Muscle layer of colon (tissue), 2 donors: Measurements from ENCODE around the gene ARL6IP4.
A peak's percentile ranks its signal among the peaks of the same experiment; 100 is the strongest.

Experiments
- H3K27ac ChIP-seq: one replicate; pipeline ENCODE4 v1.7.0; 2013; ENCODE audit warnings: low read depth, mild to moderate bottlenecking, low read length, moderate library complexity
- H3K27me3 ChIP-seq, 2 donors: one replicate each; pipeline ENCODE4 v1.7.0; 2013; ENCODE audit warnings: low read length in 2 of 2, mild to moderate bottlenecking in 2 of 2; ENCODE audit not compliant: insufficient read depth in 2 of 2, control insufficient read depth in 1 of 2
- H3K36me3 ChIP-seq: one replicate; pipeline ENCODE4 v1.7.0; 2013; ENCODE audit warnings: mild to moderate bottlenecking, low read length; ENCODE audit not compliant: insufficient read depth
- H3K4me1 ChIP-seq: one replicate; pipeline ENCODE4 v1.7.0; 2013; ENCODE audit warnings: mild to moderate bottlenecking, low read length; ENCODE audit not compliant: insufficient read depth
- H3K4me3 ChIP-seq, 2 donors: one replicate each; pipeline ENCODE4 v1.7.0; 2013; ENCODE audit warnings: low read length in 2 of 2, low read depth in 1 of 2, mild to moderate bottlenecking in 1 of 2, moderate library complexity in 1 of 2
- H3K9ac ChIP-seq: one replicate; pipeline ENCODE4 v1.7.0; 2013; ENCODE audit warnings: low read length
- H3K9me3 ChIP-seq: one replicate; pipeline ENCODE4 v1.7.0; 2013; ENCODE audit warnings: mild to moderate bottlenecking, low read length
- donor health status: abdominal sarcoma.
- donor health status: Adenocarcinoma of cecum.

Gene ARL6IP4

GRCh38 chr12:122982477-122982815 lies 2.0 kb downstream of the ARL6IP4 start:
- H3K27me3 ChIP-seq: no peaks in the 10 kb centered on the region
- H3K4me1 ChIP-seq: peaks cover 61% of the 10 kb centered on the region
- H3K9ac ChIP-seq: no peak overlapping the region
- H3K4me3 ChIP-seq: peak overlapping the region in 1 of 2 donors; percentile 87
- no peak overlapping the region for H3K27ac ChIP-seq
- no peaks in the 10 kb centered on the region for H3K9me3 ChIP-seq
- H3K36me3 ChIP-seq: peaks cover 8% of the 10 kb centered on the region

- Histone ChIP-seq H3K9me3 (no peaks in the 10 kb centered on the region), H3K36me3 (peaks cover 14% of the 10 kb centered on the region), H3K27ac (no peak overlapping the region), H3K9ac (no peak overlapping the region), H3K4me1 (peaks cover 55% of the 10 kb centered on the region), H3K27me3 (no peaks in the 10 kb centered on the region), H3K4me3 (no peak overlapping the region)
Observed at GRCh38 chr12:122982963-122983788, 2.7 kb downstream of the ARL6IP4 start.

DNA sequence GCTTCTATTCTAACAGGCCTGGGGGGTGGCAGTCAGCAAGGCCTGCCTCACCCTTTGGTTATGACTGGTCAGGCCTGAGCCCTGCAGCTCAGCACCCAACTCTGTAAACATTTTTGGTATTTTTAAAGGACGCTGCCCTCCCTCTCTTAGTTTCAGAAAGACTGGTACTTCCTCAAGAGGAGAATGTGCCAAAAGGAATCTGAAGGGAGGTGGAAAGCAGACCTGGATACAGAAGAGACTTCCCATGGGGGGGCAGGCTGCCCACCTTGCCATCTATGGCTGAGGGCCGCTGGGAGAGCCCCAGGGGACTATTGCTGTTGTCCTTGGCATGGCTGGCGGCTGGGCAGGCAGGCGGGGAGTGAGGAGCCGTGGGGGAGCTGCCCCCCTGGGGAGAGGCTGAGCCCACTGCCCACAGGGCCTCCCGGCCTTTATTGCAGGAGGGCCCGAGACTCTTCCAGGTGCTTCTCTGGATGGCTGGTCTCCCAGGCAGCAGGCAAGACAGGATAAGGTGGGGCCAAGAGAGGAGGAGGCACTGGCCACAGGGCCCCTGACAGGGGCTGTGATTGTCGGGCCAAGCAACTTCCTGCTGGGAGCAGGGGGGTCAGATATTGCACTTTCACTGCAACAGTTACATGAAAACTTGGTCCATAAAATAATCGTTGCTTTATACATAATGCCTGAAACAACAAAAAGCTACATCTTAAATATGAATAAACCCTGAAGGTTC lies 3.5 kb downstream of the ARL6IP4 start:
- H3K36me3 ChIP-seq: peaks cover 21% of the 10 kb centered on the region

GRCh38 chr12:122984612-122985337 lies 4.3 kb downstream of the ARL6IP4 start:
- Histone ChIP-seq H3K9ac (no peak overlapping the region), H3K4me3 (no peak overlapping the region), H3K27ac (no peak overlapping the region), H3K9me3 (no peaks in the 10 kb centered on the region), H3K36me3 (peaks cover 24% of the 10 kb centered on the region), H3K27me3 (no peaks in the 10 kb centered on the region), H3K4me1 (peaks cover 46% of the 10 kb centered on the region)

More for the DNA sequence above, 3.5 kb downstream of the ARL6IP4 start:
- peak overlapping the region; percentile 39 for H3K27ac ChIP-seq
- H3K9me3 ChIP-seq: no peaks in the 10 kb centered on the region
- no peak overlapping the region for H3K9ac ChIP-seq
- peaks cover 54% of the 10 kb centered on the region for H3K4me1 ChIP-seq
- no peaks in the 10 kb centered on the region for H3K27me3 ChIP-seq
- H3K4me3 ChIP-seq: no peak overlapping the region

DNA sequence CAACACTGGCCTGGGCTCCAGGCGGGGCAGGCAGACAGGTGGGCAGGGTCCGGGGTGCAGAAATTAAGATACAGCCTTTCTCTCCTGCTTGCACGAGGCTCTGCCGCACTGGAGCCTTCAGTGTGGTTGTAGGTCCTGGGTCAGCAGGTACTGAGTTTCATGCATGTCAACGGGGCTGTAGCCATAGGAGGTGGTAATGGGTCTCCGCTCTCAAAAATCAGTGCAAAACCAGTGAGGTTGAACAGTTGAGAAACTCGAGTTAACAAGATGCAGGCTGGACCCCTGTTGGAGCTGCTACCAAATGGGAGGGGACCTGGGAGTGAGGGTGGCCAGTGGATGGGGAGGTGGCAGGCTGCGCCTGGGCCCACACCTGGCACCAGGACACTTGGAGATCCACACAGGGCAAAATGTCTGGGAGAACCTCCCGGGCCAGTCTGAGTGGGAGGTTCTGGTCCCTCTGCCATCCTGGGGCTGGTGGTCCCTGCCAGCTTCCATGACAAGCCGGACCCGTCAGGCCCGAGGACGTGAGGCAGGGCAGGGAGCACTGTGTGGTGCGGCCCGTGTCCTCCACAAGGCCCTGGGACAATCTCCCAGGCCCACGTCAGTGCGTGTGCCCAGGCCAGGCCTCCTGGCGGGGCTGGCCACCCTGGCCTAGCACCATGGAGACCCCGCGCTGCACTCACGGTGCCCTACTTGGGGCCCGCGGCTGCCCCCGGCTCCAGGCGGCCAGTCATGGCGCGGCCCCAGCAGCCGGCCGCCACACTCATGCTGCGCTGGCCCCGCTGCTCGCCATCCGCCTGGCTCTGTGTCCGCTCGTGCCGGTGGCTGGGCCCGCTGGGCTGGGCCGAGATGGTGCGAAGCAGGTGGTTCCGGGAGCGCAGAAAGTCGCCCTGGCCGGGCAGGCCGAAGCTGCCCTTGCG lies 5.1 kb downstream of the ARL6IP4 start:
- H3K36me3 ChIP-seq: peaks cover 24% of the 10 kb centered on the region

GRCh38 chr12:122986258-122986871 lies 5.9 kb downstream of the ARL6IP4 start:
- H3K9ac ChIP-seq: no peak overlapping the region
- no peaks in the 10 kb centered on the region for H3K9me3 ChIP-seq
- no peak overlapping the region for H3K4me3 ChIP-seq
- peaks cover 41% of the 10 kb centered on the region for H3K4me1 ChIP-seq
- H3K36me3 ChIP-seq: peaks cover 24% of the 10 kb centered on the region
- no peaks in the 10 kb centered on the region for H3K27me3 ChIP-seq
- no peak overlapping the region for H3K27ac ChIP-seq

More for the DNA sequence above, 5.1 kb downstream of the ARL6IP4 start:
- no peak overlapping the region for H3K9ac ChIP-seq
- no peak overlapping the region for H3K4me3 ChIP-seq
- H3K27me3 ChIP-seq: no peaks in the 10 kb centered on the region
- H3K4me1 ChIP-seq: peaks cover 43% of the 10 kb centered on the region
- no peaks in the 10 kb centered on the region for H3K9me3 ChIP-seq
- H3K27ac ChIP-seq: no peak overlapping the region

- Histone ChIP-seq H3K27ac (no peak overlapping the region), H3K36me3 (peaks cover 21% of the 10 kb centered on the region), H3K4me1 (peaks cover 31% of the 10 kb centered on the region), H3K4me3 (no peak overlapping the region), H3K9me3 (no peaks in the 10 kb centered on the region), H3K27me3 (no peaks in the 10 kb centered on the region), H3K9ac (no peak overlapping the region)
Observed at GRCh38 chr12:122987086-122987951, 6.8 kb downstream of the ARL6IP4 start.

GRCh38 chr12:122988036-122988435 lies 7.6 kb downstream of the ARL6IP4 start:
- H3K27me3 ChIP-seq: no peaks in the 10 kb centered on the region
- no peak overlapping the region for H3K27ac ChIP-seq
- peaks cover 24% of the 10 kb centered on the region for H3K4me1 ChIP-seq
- no peak overlapping the region for H3K4me3 ChIP-seq
- no peak overlapping the region for H3K9ac ChIP-seq
- H3K36me3 ChIP-seq: peaks cover 16% of the 10 kb centered on the region
- no peaks in the 10 kb centered on the region for H3K9me3 ChIP-seq

GRCh38 chr12:122988612-122989212 lies 8.2 kb downstream of the ARL6IP4 start:
- H3K36me3 ChIP-seq: peaks cover 16% of the 10 kb centered on the region
- no peak overlapping the region for H3K27ac ChIP-seq
- H3K9me3 ChIP-seq: no peaks in the 10 kb centered on the region
- H3K4me1 ChIP-seq: peaks cover 17% of the 10 kb centered on the region
- no peaks in the 10 kb centered on the region for H3K27me3 ChIP-seq
- no peak overlapping the region for H3K9ac ChIP-seq
- no peak overlapping the region for H3K4me3 ChIP-seq
